T-cell (primary cell): ENCODE measurements around the gene HPCAL1. TPM values are rescaled to one million over a fixed set of nuclear protein-coding genes. Genes with fewer than 3 reads are reported as not detected.

ENCODE experiments used
- ATAC-seq, 4 experiments: fragments of 200-7000 bp in 3 of 4; fragments of 150-1000 bp in 1 of 4; cut with Tn5 transposase; replicated peaks in 1 of 4; 1 replicate in 3 of 4; 2 replicates in 1 of 4; pipeline ENCODE4 v1.10.0; 2021; ENCODE audit warnings: moderate library complexity in 3 of 4, mild to moderate bottlenecking in 2 of 4, moderate number of reproducible peaks in 1 of 4
- CTCF ChIA-PET, 2 donors: fragments of 300-600 bp; sonication (Branson Sonifier 250); formaldehyde crosslinking; loops; one replicate each; lab custom pipeline; 2022; ENCODE audit warnings: antibody characterized with exemption in 2 of 2; lab: Charles Lee
- POLR2A ChIA-PET, 2 donors: fragments of 300-600 bp; sonication (Branson Sonifier 250); formaldehyde crosslinking; loops; one replicate each; lab custom pipeline; 2022; ENCODE audit warnings: antibody characterized with exemption in 2 of 2; lab: Charles Lee
- DNase-seq, 35 experiments: peaks; one replicate each; pipeline versions ENCODE4 v3.0.0 to v3.0.0-alpha.2; 2013 to 2023
- H3K27ac ChIP-seq: one replicate; pipeline ENCODE4 v1.5.1; 2013; ENCODE audit warnings: low read length
- H3K27me3 ChIP-seq, 2 experiments: replicated peaks in 1 of 2; 1 replicate in 1 of 2; 2 replicates in 1 of 2; pipeline versions ENCODE4 v1.6.1 to v1.7.0; 2013; ENCODE audit warnings: low read length in 1 of 2, mixed read lengths in 1 of 2; ENCODE audit not compliant: control insufficient read depth in 2 of 2, insufficient read depth in 2 of 2; ENCODE audit errors: extremely low read depth in 1 of 2
- H3K36me3 ChIP-seq, 2 donors: 1 replicate in 1 of 2; 2 replicates in 1 of 2; pipeline versions ENCODE4 v1.6.1 to v1.7.0; 2013; ENCODE audit warnings: low read length in 1 of 2; ENCODE audit not compliant: control insufficient read depth in 2 of 2, insufficient read depth in 1 of 2; ENCODE audit errors: extremely low read depth in 1 of 2
- H3K4me1 ChIP-seq, 2 experiments: 1 replicate in 1 of 2; 2 replicates in 1 of 2; pipeline versions ENCODE4 v1.6.1 to v1.7.0; 2013; ENCODE audit warnings: low read length in 2 of 2, mixed read lengths in 1 of 2; ENCODE audit not compliant: insufficient read depth in 2 of 2, control insufficient read depth in 1 of 2; ENCODE audit errors: extremely low read depth in 1 of 2
- H3K4me3 ChIP-seq, 2 donors: 1 replicate in 1 of 2; 2 replicates in 1 of 2; pipeline versions ENCODE4 v1.5.1 to v1.7.0; 2013; ENCODE audit warnings: mild to moderate bottlenecking in 2 of 2, low read length in 1 of 2, moderate library complexity in 1 of 2; ENCODE audit not compliant: control insufficient read depth in 1 of 2; ENCODE audit errors: extremely low read depth in 1 of 2
- H3K9me3 ChIP-seq: 2 replicates; pipeline ENCODE4 v1.7.0; 2013
- H3K27ac Mint-ChIP-seq, 2 donors: one replicate each; pipeline ENCODE4 v1.8.0; 2020 to 2021; ENCODE audit warnings: mild to moderate bottlenecking in 2 of 2, mixed read lengths in 2 of 2
- H3K27me3 Mint-ChIP-seq, 2 donors: one replicate each; pipeline ENCODE4 v1.8.0; 2021 to 2022; ENCODE audit warnings: mixed read lengths in 2 of 2
- H3K36me3 Mint-ChIP-seq: one replicate; pipeline ENCODE4 v1.8.0; 2021; ENCODE audit warnings: mixed read lengths
- H3K4me1 Mint-ChIP-seq, 3 donors: one replicate each; pipeline ENCODE4 v1.8.0; 2020 to 2022; ENCODE audit warnings: mixed read lengths in 3 of 3, mild to moderate bottlenecking in 1 of 3
- H3K4me3 Mint-ChIP-seq, 3 donors: one replicate each; pipeline ENCODE4 v1.8.0; 2020 to 2022; ENCODE audit warnings: mild to moderate bottlenecking in 3 of 3, mixed read lengths in 3 of 3, moderate library complexity in 3 of 3
- H3K9me3 Mint-ChIP-seq, 3 donors: one replicate each; pipeline ENCODE4 v1.8.0; 2020 to 2022; ENCODE audit warnings: mixed read lengths in 3 of 3
- WGBS: methylation state at CpG from one replicate; pipeline ENCODE4 v1.1.5; 2013; ENCODE audit warnings: missing lambda C conversion rate; ENCODE audit not compliant: insufficient coverage; 5-methylcytosine and 5-hydroxymethylcytosine counted together
- total RNA-seq, 35 experiments: library from RNA in 6 of 35; stranded (reverse) in 6 of 35; fragments of 120-200 nt in 1 of 35; gene quantifications; one replicate each; pipeline versions ENCODE4 v1.2.1 to v1.2.4 and lab custom pipeline; 2013 to 2026

HPCAL1 gene
- total RNA-seq, 5 donors from 2014 or later (not counting 1 experiment from before 2014, with no cell fraction given), result 39.5 to 87.3 (median 83.2) TPM

GRCh38 chr2:10432311-10433181, 129.8 kb downstream of the HPCAL1 start:
- H3K36me3 ChIP-seq, result peaks cover 4% of the 10 kb centered on the region in 2 donors
- ChIA-PET POLR2A (interaction anchor here in 1 of 2 donors (0.6 kb wide), 1 partner anchor 302 kb away, joined by 10 read pairs; no protein-coding TSS in a partner anchor), CTCF (interaction anchor here (0.6 to 3.4 kb wide), 4 partner anchors 24 to 1005 kb away, joined by 3 to 16 read pairs (median 7); no protein-coding TSS in a partner anchor)
- H3K4me3 ChIP-seq, result peak overlapping the region; percentile 17 to 51
- WGBS, result 11% methylated on average over 33 of the region's 49 CpGs
- H3K36me3 Mint-ChIP-seq, result peaks cover 2% of the 10 kb centered on the region
- H3K4me1 ChIP-seq, result peaks cover 0 to 22% of the 10 kb centered on the region in 2 experiments
- peaks cover 3 to 4% of the 10 kb centered on the region in 2 donors for H3K27me3 Mint-ChIP-seq
- peaks cover 0 to 30% of the 10 kb centered on the region in 2 experiments for H3K27me3 ChIP-seq
- no peaks in the 10 kb centered on the region for H3K9me3 Mint-ChIP-seq
- H3K9me3 ChIP-seq, result no peaks in the 10 kb centered on the region
- ATAC-seq (peak; percentile 9 to 59 (median 32)), DNase-seq (peak in 1 of 35 experiments; percentile 28)
- H3K4me3 Mint-ChIP-seq, result peak overlapping the region; percentile 17 to 69 (median 55)
- H3K27ac ChIP-seq, result no peak overlapping the region
- no peak overlapping the region for H3K27ac Mint-ChIP-seq
- peaks cover 11 to 18% (median 14%) of the 10 kb centered on the region in 3 donors for H3K4me1 Mint-ChIP-seq

DNA sequence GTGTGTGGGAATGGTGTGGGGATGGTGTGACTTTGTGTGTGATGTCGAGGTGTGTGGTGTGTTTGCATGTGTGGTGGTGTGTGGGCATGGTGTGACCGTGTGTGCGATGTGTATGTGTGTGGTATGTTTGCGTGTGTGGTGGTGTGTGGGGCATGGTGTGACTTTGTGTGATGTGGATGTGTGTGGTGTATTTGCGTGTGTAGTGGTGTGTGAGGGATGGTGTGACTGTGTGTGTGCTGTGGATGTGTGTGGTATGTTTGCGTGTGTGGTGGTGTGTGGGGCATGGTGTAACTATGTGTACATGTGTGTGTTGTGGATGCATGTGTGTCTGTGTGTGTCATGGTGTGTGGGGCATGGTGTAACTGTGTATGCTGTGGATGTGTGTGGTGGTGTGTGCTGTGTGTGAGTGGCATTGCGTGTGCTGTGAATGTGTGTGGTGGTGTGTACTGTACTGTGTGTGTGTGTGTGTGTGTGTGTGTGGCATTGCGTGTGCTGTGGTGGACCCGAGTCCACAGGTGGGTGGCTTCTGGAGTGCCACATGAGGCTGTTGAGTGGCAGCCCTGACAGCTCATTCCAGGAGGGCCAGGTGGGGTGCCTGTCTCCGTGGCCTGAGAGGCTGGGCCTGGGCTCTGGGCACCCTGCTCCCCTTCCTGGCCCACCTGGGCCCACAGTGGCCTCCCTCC, 130.7 kb downstream of the HPCAL1 start:
- Mint-ChIP-seq H3K27ac (no peak overlapping the region), H3K4me1 (peaks cover 11 to 18% (median 14%) of the 10 kb centered on the region in 3 donors)
- H3K27ac ChIP-seq, result no peak overlapping the region

GRCh38 chr2:10433947-10434885, 131.5 kb downstream of the HPCAL1 start:
- H3K27me3 ChIP-seq, result peaks cover 0 to 30% of the 10 kb centered on the region in 2 experiments
- no peak for DNase-seq
- H3K36me3 ChIP-seq, result peaks cover under 1 to 6% of the 10 kb centered on the region in 2 donors
- Mint-ChIP-seq H3K27ac (no peak overlapping the region), H3K36me3 (peaks cover 7% of the 10 kb centered on the region), H3K4me1 (peaks cover 11 to 18% (median 14%) of the 10 kb centered on the region in 3 donors), H3K27me3 (peaks cover 3 to 4% of the 10 kb centered on the region in 2 donors), H3K9me3 (no peaks in the 10 kb centered on the region), H3K4me3 (no peak overlapping the region)
- H3K4me1 ChIP-seq, result peaks cover 0 to 22% of the 10 kb centered on the region in 2 experiments
- no peaks in the 10 kb centered on the region for H3K9me3 ChIP-seq
- CTCF ChIA-PET, result interaction anchor here (0.5 to 3.4 kb wide), 34 partner anchors 9 to 1345 kb away, joined by 3 to 84 read pairs (median 5); partner anchors contain the start of gene ODC1 (in 1 of the 2)
- WGBS, result 87% methylated on average over 11 of the region's 19 CpGs
- H3K27ac ChIP-seq, result no peak overlapping the region
- peak in 2 of 4 experiments; percentile 2 to 3 for ATAC-seq
- POLR2A ChIA-PET, result no interaction called here
- H3K4me3 ChIP-seq, result no peak overlapping the region

More for the DNA sequence above, 130.7 kb downstream of the HPCAL1 start:
- Histone ChIP-seq H3K36me3 (peaks cover 0 to 5% of the 10 kb centered on the region in 2 donors), H3K4me1 (peaks cover 0 to 22% of the 10 kb centered on the region in 2 experiments), H3K27me3 (peaks cover 0 to 30% of the 10 kb centered on the region in 2 experiments), H3K4me3 (no peak overlapping the region), H3K9me3 (no peaks in the 10 kb centered on the region)
- Mint-ChIP-seq H3K9me3 (no peaks in the 10 kb centered on the region), H3K36me3 (peaks cover under 1% of the 10 kb centered on the region), H3K27me3 (peaks cover 3 to 4% of the 10 kb centered on the region in 2 donors), H3K4me3 (peak overlapping the region in 1 of 3 donors; percentile 6)
- WGBS, result 92% methylated on average over 10 of the region's 10 CpGs
- ATAC-seq (no peak), DNase-seq (no peak)
- ChIA-PET CTCF (interaction anchor here (0.5 to 3.4 kb wide), 7 partner anchors 13 to 1346 kb away, joined by 3 to 22 read pairs (median 6); partner anchors contain the start of gene ODC1 (in 1 of the 2)), POLR2A (no interaction called here)

GRCh38 chr2:10434886-10435819, 132.4 kb downstream of the HPCAL1 start:
- Histone ChIP-seq H3K9me3 (no peaks in the 10 kb centered on the region), H3K4me1 (peaks cover 0 to 22% of the 10 kb centered on the region in 2 experiments), H3K27ac (no peak overlapping the region), H3K36me3 (peaks cover 6 to 10% of the 10 kb centered on the region in 2 donors), H3K27me3 (peaks cover 0 to 30% of the 10 kb centered on the region in 2 experiments), H3K4me3 (no peak overlapping the region)
- Mint-ChIP-seq H3K27ac (no peak overlapping the region), H3K4me3 (no peak overlapping the region), H3K4me1 (peaks cover 11 to 18% (median 14%) of the 10 kb centered on the region in 3 donors), H3K9me3 (no peaks in the 10 kb centered on the region), H3K36me3 (peaks cover 14% of the 10 kb centered on the region), H3K27me3 (peaks cover 3 to 4% of the 10 kb centered on the region in 2 donors)
- WGBS, result 38% methylated on average over 28 of the region's 28 CpGs
- POLR2A ChIA-PET, result interaction anchor here (0.6 kb wide), 2 partner anchors 13 to 340 kb away, joined by 3 to 5 read pairs; partner anchors contain the start of gene ODC1 (in 1 of the 2)
- CTCF ChIA-PET, result interaction anchor here (0.6 to 2.6 kb wide), 40 partner anchors 8 to 805 kb away, joined by 3 to 84 read pairs (median 5); partner anchors contain the start of gene ODC1 (in 1 of the 2)
- ATAC-seq (peak; percentile 64 to 72 (median 66)), DNase-seq (peak in 34 of 35 experiments; percentile 23 to 86 (median 59))

DNA sequence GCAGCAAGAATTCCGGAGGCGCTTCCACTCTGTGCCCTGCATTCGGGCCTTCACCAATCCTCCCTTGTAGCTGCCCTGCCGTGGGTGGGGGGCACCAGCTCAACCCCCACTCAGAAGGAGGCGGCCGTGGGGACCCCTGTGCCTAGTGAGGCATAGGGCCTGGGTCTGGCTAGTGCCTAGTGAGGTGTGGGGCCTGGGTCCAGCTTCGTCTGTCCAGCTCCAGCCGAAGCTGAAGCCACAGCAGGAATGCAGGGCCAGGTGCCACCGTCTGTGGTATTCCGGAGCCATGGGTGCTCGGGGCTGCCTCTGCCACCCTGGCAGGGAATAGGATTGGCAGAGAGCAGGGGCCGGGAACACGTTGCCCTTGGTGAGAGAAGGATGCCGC, 133.1 kb downstream of the HPCAL1 start:
- Histone ChIP-seq H3K36me3 (peaks cover 9 to 16% of the 10 kb centered on the region in 2 donors), H3K9me3 (no peaks in the 10 kb centered on the region), H3K4me3 (no peak overlapping the region), H3K27ac (no peak overlapping the region), H3K4me1 (peaks cover 0 to 22% of the 10 kb centered on the region in 2 experiments), H3K27me3 (peaks cover 0 to 30% of the 10 kb centered on the region in 2 experiments)
- no peaks in the 10 kb centered on the region for H3K9me3 Mint-ChIP-seq
- peaks cover 19% of the 10 kb centered on the region for H3K36me3 Mint-ChIP-seq
- H3K27ac Mint-ChIP-seq, result no peak overlapping the region
- peaks cover 11 to 18% (median 14%) of the 10 kb centered on the region in 3 donors for H3K4me1 Mint-ChIP-seq
- ChIA-PET POLR2A (interaction anchor here in 1 of 2 donors (0.6 kb wide), 1 partner anchor 341 kb away, joined by 3 read pairs; no protein-coding TSS in a partner anchor), CTCF (interaction anchor here (0.6 to 2.6 kb wide), 17 partner anchors 10 to 387 kb away, joined by 3 to 84 read pairs (median 6); partner anchors contain the start of gene ODC1 (in 1 of the 2))
- 83% methylated on average over 10 of the region's 14 CpGs for WGBS
- peaks cover 3 to 4% of the 10 kb centered on the region in 2 donors for H3K27me3 Mint-ChIP-seq
- no peak overlapping the region for H3K4me3 Mint-ChIP-seq
- ATAC-seq (no peak), DNase-seq (no peak)
